ENCODE data around the gene TXNRD1. TPM values are rescaled to one million over a fixed set of nuclear protein-coding genes. Genes with fewer than 3 reads are reported as not detected.

TXNRD1 gene
- total and polyA plus RNA-seq, 2 of the 8 experiments (the other 6 are each of a cell fraction or from before 2014, with no cell fraction given): 56.8 to 127 TPM

DNA sequence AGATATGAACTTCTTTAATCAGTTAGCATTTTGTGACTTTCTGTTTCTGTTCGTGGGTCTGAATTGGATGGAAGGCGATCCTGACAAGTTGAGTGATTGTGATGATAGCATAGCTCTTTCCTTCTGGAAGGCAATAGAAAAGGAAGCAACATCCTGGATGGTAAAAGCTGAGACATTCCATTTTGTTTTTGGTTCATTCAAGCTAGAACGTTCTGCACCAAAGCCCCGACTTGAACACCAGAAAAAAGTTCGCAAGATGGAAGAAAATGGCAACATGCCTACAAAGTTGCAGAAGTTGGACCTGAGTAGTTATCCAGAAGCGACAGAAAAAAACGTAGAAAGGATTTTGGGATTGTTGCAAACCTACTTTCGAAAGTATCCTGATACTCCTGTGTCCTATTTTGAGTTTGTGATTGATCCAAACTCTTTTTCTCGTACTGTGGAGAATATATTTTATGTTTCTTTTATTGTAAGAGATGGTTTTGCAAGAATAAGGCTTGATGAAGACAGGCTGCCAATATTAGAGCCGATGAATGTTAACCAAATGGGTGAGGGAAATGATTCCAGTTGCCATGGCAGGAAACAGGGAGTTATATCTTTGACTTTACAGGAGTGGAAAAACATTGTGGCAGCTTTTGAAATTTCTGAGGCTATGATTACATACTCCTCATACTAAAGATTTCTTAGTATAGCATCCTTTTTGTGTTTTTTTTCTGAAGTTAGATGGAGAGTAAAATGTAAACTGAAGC lies 88.9 kb downstream of the TXNRD1 start (continued):
- TF ChIP-seq, protein P1, sequence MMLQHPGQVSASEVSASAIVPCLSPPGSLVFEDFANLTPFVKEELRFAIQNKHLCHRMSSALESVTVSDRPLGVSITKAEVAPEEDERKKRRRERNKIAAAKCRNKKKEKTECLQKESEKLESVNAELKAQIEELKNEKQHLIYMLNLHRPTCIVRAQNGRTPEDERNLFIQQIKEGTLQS (IDR thresholded peaks at IDR 0.05; ENCODE audit: insufficient read depth, low read depth, low read length): no peak
- no peak for TF ChIP-seq JUN (IDR thresholded peaks at IDR 0.05; ENCODE audit: low read depth, low read length)
- TF ChIP-seq EP300 (IDR thresholded peaks at IDR 0.05; ENCODE audit: borderline replicate concordance in 1 of 2, low read depth in 2 of 2, low read length in 2 of 2): no peak
- no peak for TF ChIP-seq PHF8 (conservative IDR thresholded peaks at IDR 0.05; ENCODE audit: low read depth, low read length)
- no peak for TF ChIP-seq CREB1 (IDR thresholded peaks at IDR 0.05)
- no peak for TF ChIP-seq ASH2L (IDR thresholded peaks at IDR 0.05; ENCODE audit: low read length)
- TF ChIP-seq HDAC6 (IDR thresholded peaks at IDR 0.05; ENCODE audit: low read depth, low read length): no peak
- no peak for TF ChIP-seq SUZ12 (IDR thresholded peaks at IDR 0.05; ENCODE audit: low read length)
- no peak for TF ChIP-seq JUND (IDR thresholded peaks at IDR 0.05; ENCODE audit: low read length)

Data from H1 (cell line).